Ishikawa (cell line): ENCODE measurements around the gene SPAG8.

Experiments used
- EP300 ChIP-seq: IDR thresholded peaks from 2 replicates; pipeline ENCODE4 v1.6.1; 2012; ENCODE audit warnings: borderline replicate concordance
- NFIC ChIP-seq: IDR thresholded peaks from 2 replicates; pipeline ENCODE4 v1.6.1; 2012
- RAD21 ChIP-seq: IDR thresholded peaks from 2 replicates; pipeline ENCODE4 v1.6.1; 2012; ENCODE audit warnings: low read depth

- TF ChIP-seq EP300 (no peak), NFIC (no peak), RAD21 (no peak)
Observed at GRCh38 chr9:35790025-35790384, 22.1 kb downstream of the SPAG8 start.
